ENCODE data around the gene PPARD. TPM values are rescaled to one million over a fixed set of nuclear protein-coding genes. Genes with fewer than 3 reads are reported as not detected.

PPARD gene
- total RNA-seq, 4 donors from 2014 or later: 10.0 to 15.3 (median 13.0) TPM

GRCh38 chr6:35309611-35310264 lies 32.6 kb upstream of the PPARD start:
- Histone ChIP-seq H3K36me3 (no peaks in the 10 kb centered on the region), H3K4me1 (peaks cover 0 to 17% (median 2%) of the 10 kb centered on the region in 4 donors), H3K27me3 (no peaks in the 10 kb centered on the region), H3K9me3 (no peaks in the 10 kb centered on the region), H3K4me3 (no peak overlapping the region), H3K27ac (no peak overlapping the region)
- WGBS, 2 donors: 86 to 88% methylated on average over 9 of the region's 9 CpGs
- no peak for DNase-seq (ENCODE audit: low spot score in 2 of 2)
- TF ChIP-seq EP300 (IDR thresholded peaks at IDR 0.05) (no peak), CTCF (IDR thresholded peaks at IDR 0.05) (no peak), POLR2A (IDR thresholded peaks at IDR 0.05) (no peak)

GRCh38 chr6:35310265-35310831 lies 32.0 kb upstream of the PPARD start:
- DNase-seq (ENCODE audit: low spot score in 2 of 2): no peak
- Histone ChIP-seq H3K27me3 (no peaks in the 10 kb centered on the region), H3K27ac (peak overlapping the region in 1 of 4 donors; percentile 74), H3K36me3 (no peaks in the 10 kb centered on the region), H3K4me1 (peaks cover 0 to 17% (median 2%) of the 10 kb centered on the region in 4 donors), H3K4me3 (no peak overlapping the region), H3K9me3 (no peaks in the 10 kb centered on the region)
- TF ChIP-seq CTCF (IDR thresholded peaks at IDR 0.05) (no peak), EP300 (IDR thresholded peaks at IDR 0.05) (no peak), POLR2A (IDR thresholded peaks at IDR 0.05) (no peak)
- 74 to 78% methylated on average over 6 of the region's 6 CpGs for WGBS, 2 donors

- peaks cover 0 to 17% (median 2%) of the 10 kb centered on the region in 4 donors for H3K4me1 ChIP-seq
- H3K4me3 ChIP-seq: no peak overlapping the region
- TF ChIP-seq EP300 (IDR thresholded peaks at IDR 0.05) (no peak), POLR2A (IDR thresholded peaks at IDR 0.05) (no peak), CTCF (IDR thresholded peaks at IDR 0.05) (no peak)
- peak overlapping the region in 2 of 4 donors; percentile 55 to 74 for H3K27ac ChIP-seq
- no peaks in the 10 kb centered on the region for H3K9me3 ChIP-seq
- no peaks in the 10 kb centered on the region for H3K27me3 ChIP-seq
- DNase-seq (ENCODE audit: low spot score in 2 of 2): no peak
- no peaks in the 10 kb centered on the region for H3K36me3 ChIP-seq
- 73 to 82% methylated on average over 6 of the region's 6 CpGs for WGBS, 2 donors
Measured at GRCh38 chr6:35311390-35312075, 30.8 kb upstream of the PPARD start.

GRCh38 chr6:35312076-35312800 lies 30.1 kb upstream of the PPARD start:
- WGBS, 2 donors: 81 to 84% methylated on average over 18 to 19 of the region's 19 CpGs

More at GRCh38 chr6:35312076-35312800, 30.1 kb upstream of the PPARD start:
- DNase-seq (ENCODE audit: low spot score in 2 of 2): no peak
- Histone ChIP-seq H3K9me3 (no peaks in the 10 kb centered on the region), H3K36me3 (no peaks in the 10 kb centered on the region), H3K27me3 (no peaks in the 10 kb centered on the region), H3K4me1 (peaks cover 0 to 17% (median 2%) of the 10 kb centered on the region in 4 donors), H3K4me3 (no peak overlapping the region), H3K27ac (peak overlapping the region in 2 of 4 donors; percentile 55 to 74)
- TF ChIP-seq EP300 (IDR thresholded peaks at IDR 0.05): no peak
- TF ChIP-seq POLR2A (IDR thresholded peaks at IDR 0.05): no peak
- no peak for TF ChIP-seq CTCF (IDR thresholded peaks at IDR 0.05)
